Measurements from ENCODE around the gene MLXIP. TPM values are rescaled to one million over a fixed set of nuclear protein-coding genes. Genes with fewer than 3 reads are reported as not detected.

MLXIP gene
- total RNA-seq, 1 experiment from 2014 or later = 46.3 TPM

DNA sequence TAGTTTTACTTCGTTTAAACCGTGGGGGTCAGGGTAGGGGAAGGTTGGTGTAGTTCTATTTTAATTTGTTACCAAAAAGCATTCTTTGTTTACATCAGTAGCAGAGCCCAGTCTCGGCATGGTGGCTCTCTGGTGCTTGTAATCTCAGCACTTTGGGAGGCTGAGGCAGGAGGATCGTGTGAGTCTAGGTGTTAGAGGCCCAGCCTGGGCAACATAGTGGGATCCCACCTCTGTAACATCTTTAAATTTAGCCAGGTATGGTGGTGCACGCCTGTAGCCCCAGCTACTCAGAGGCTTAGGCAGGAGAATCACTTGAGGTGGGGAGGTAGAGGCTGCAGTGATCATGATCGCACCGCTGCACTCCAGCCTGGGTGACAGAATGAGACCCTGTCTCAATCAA is 106.5 kb downstream of the MLXIP start:
- H3K9me2 ChIP-seq (ENCODE audit: insufficient read depth) = no peaks in the 10 kb centered on the region
- CTCF ChIA-PET = no interaction called here
- no peak overlapping the region for H2AFZ ChIP-seq (ENCODE audit: low read depth, low read length, poor library complexity, severe bottlenecking)
- H3K4me1 ChIP-seq (ENCODE audit: control insufficient read depth in 1 of 2, insufficient read depth in 2 of 2, low read length in 2 of 2) = no peaks in the 10 kb centered on the region
- intact Hi-C loops (cut with micrococcal nuclease) = no loop called here
- no peak overlapping the region for H3K4me3 ChIP-seq (replicated peaks in 1 of 2; ENCODE audit: low read depth in 1 of 2, low read length in 2 of 2)
- POLR2A ChIA-PET = no interaction called here
- no peaks in the 10 kb centered on the region for H3K79me2 ChIP-seq (ENCODE audit: insufficient read depth, low read length)
- H4K20me1 ChIP-seq (ENCODE audit: insufficient read depth) = no peaks in the 10 kb centered on the region
- RAD21 ChIA-PET (ENCODE audit: low non-redundant PET in 1 of 2, low total read pairs in 2 of 2, uncharacterized antibody in 2 of 2, unreplicated experiment in 2 of 2) = no interaction called here
- H3K27me3 ChIP-seq (ENCODE audit: insufficient read depth, low read length) = no peaks in the 10 kb centered on the region
- no TSS peak for BruUV-seq (replicated peaks)
- H3K36me3 ChIP-seq (ENCODE audit: control insufficient read depth in 1 of 2, insufficient read depth in 2 of 2, low read length in 2 of 2) = no peaks in the 10 kb centered on the region
- TF ChIP-seq CBX3 (IDR thresholded peaks at IDR 0.05; ENCODE audit: low read depth) (no peak), FOSL1 (IDR thresholded peaks at IDR 0.05; ENCODE audit: low read depth) (no peak), ATF3 (IDR thresholded peaks at IDR 0.05) (no peak), JUND (IDR thresholded peaks at IDR 0.05) (no peak), CTCF (IDR thresholded peaks at IDR 0.05 in 2 of 3, conservative IDR thresholded peaks at IDR 0.05 in 1 of 3; ENCODE audit: borderline replicate concordance in 1 of 3, insufficient read depth in 1 of 3, low read depth in 2 of 3, low read length in 2 of 3) (no peak), ELF1 (IDR thresholded peaks at IDR 0.05; ENCODE audit: borderline replicate concordance, low read depth) (no peak)
- TF ChIP-seq, protein P1, sequence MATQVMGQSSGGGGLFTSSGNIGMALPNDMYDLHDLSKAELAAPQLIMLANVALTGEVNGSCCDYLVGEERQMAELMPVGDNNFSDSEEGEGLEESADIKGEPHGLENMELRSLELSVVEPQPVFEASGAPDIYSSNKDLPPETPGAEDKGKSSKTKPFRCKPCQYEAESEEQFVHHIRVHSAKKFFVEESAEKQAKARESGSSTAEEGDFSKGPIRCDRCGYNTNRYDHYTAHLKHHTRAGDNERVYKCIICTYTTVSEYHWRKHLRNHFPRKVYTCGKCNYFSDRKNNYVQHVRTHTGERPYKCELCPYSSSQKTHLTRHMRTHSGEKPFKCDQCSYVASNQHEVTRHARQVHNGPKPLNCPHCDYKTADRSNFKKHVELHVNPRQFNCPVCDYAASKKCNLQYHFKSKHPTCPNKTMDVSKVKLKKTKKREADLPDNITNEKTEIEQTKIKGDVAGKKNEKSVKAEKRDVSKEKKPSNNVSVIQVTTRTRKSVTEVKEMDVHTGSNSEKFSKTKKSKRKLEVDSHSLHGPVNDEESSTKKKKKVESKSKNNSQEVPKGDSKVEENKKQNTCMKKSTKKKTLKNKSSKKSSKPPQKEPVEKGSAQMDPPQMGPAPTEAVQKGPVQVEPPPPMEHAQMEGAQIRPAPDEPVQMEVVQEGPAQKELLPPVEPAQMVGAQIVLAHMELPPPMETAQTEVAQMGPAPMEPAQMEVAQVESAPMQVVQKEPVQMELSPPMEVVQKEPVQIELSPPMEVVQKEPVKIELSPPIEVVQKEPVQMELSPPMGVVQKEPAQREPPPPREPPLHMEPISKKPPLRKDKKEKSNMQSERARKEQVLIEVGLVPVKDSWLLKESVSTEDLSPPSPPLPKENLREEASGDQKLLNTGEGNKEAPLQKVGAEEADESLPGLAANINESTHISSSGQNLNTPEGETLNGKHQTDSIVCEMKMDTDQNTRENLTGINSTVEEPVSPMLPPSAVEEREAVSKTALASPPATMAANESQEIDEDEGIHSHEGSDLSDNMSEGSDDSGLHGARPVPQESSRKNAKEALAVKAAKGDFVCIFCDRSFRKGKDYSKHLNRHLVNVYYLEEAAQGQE (IDR thresholded peaks at IDR 0.05; ENCODE audit: low read depth) = no peak
- TF ChIP-seq, protein P2, sequence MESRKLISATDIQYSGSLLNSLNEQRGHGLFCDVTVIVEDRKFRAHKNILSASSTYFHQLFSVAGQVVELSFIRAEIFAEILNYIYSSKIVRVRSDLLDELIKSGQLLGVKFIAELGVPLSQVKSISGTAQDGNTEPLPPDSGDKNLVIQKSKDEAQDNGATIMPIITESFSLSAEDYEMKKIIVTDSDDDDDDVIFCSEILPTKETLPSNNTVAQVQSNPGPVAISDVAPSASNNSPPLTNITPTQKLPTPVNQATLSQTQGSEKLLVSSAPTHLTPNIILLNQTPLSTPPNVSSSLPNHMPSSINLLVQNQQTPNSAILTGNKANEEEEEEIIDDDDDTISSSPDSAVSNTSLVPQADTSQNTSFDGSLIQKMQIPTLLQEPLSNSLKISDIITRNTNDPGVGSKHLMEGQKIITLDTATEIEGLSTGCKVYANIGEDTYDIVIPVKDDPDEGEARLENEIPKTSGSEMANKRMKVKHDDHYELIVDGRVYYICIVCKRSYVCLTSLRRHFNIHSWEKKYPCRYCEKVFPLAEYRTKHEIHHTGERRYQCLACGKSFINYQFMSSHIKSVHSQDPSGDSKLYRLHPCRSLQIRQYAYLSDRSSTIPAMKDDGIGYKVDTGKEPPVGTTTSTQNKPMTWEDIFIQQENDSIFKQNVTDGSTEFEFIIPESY (IDR thresholded peaks at IDR 0.05; ENCODE audit: extremely low read depth, insufficient replicate concordance, low read length) = no peak
- H3K27ac ChIP-seq (ENCODE audit: low read depth, low read length) = no peak overlapping the region
- ATAC-seq = no peak
- H3K9me3 ChIP-seq (ENCODE audit: control insufficient read depth in 1 of 2, insufficient read depth in 1 of 2, low read depth in 1 of 2, low read length in 2 of 2) = no peaks in the 10 kb centered on the region
- no peak overlapping the region for H3K9ac ChIP-seq (ENCODE audit: low read length)
- no peak overlapping the region for H3K4me2 ChIP-seq (ENCODE audit: low read length)
- no peak for DNase-seq (ENCODE audit: low read depth, low spot score)

All from HCT116 (cell line).